Measurements from ENCODE around the gene TRIP10.
"Not testable (repeated sequence)": the region's sequence is repeated elsewhere in the genome, so short reads cannot be mapped to it uniquely, and the experiment has no call there.

Gene TRIP10

DNA sequence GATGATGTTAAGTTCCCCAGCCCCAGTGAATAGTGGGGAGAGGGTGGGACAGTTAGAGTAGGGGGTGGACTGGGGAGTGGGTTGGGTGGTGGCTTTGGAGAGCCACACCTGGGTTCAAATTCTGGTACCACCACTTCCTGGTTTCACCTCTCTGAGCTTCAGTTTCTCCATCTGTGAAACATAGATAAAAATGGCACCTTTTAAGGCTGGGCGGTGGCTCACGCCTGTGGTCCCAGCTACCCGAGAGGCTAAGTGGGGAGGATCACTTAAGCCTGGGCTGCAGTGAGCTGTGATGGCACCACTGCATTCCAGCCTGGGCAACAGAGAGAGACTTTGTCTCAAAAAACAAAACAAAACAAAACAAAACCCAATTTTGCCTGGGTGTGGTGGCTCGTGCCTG, 38.9 kb downstream of the TRIP10 start:
- no peak for DNase-seq (ENCODE audit: low read depth)
- no peak overlapping the region for H3K4me3 ChIP-seq (ENCODE audit: low read depth, low read length)

DNA sequence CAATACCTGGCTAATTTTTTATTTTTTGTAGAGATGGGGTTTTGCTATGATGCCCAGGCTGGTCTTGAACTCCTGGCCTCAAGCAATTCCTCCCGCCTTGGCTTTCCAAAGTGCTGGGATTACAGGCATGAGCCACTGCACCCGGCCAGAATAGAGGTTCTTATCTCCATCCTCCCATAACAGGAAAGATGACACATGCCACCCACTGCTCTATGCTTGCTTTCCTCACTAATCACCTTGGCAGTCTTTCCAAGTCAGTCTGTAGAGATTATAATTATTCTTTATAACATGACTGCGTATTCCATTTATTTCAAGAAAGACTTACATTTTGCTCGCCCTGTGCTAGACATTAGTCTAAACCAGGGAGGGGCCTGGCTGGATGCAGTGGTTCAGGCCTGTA, 39.7 kb downstream of the TRIP10 start:
- no peak for DNase-seq (ENCODE audit: low read depth)

DNA sequence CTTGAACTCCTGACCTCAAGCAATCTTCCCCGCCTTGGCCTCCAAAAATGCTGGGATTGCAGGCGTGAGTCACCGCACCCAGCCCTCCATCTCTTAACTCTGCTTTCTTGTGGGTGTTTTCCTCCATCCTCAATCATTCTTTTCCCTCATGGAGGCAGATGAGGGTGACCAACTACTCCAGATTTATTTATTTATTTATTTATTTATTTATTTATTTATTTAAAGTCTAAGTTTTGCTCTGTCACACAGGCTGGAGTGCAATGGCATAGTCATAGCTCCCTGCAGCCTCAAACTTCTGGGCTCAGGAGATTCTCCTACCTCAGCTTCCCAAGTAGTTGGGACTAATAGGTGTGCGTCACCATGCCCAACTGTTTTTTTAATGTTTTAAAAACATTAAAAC, 47.9 kb downstream of the TRIP10 start:
- no peak overlapping the region for H3K4me3 ChIP-seq (ENCODE audit: low read depth, low read length)
- DNase-seq (ENCODE audit: low read depth) = no peak

More for the DNA sequence above, 39.7 kb downstream of the TRIP10 start:
- H3K4me3 ChIP-seq (ENCODE audit: low read depth, low read length) = no peak overlapping the region

GRCh38 chr19:6788896-6789295, 49.4 kb downstream of the TRIP10 start:
- no peak for DNase-seq (ENCODE audit: low read depth)
- no peak overlapping the region for H3K4me3 ChIP-seq (ENCODE audit: low read depth, low read length)

DNA sequence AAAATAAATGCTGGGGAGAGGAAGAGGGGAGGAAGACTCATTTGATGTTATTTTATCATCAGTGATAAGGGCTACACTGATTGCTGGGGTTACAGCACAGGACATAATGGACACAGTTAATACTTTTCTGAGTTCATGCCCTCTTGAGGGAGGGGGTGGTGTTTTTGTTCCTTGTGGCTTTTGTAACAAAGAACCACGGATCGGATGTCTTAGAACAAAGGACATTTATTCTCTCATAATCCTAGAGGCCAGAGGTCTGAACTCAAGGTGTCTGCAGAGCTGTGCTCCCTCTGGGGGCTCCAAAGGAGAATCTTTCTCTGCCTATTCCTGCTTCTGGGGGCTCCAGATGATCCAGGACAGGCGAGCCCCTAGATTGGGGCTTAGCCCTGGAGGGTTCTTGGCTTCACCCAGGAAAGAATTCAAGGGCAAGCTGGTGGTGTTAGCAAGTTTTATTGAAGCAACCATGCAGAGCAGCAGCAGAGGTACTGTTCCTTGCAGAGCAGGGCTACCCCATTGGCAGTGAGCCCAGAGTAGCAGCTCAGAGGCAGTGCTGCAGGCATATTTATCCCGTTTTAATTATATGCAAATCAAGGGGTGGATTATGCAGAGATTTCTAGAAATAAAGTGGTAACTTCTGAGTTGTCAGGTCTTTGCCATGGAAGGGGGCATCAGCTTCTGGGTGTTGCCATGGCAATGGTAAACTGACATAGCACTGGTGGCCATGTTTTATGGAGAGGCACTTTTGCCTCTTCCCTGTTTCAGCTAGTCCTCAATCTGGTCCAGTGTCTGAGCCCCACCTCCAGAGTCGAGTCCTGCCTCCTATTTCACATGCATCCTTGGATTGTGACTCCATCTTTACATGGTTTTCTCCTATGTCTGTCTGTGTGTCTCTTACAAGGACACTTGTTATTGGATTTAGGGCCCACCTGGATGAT, 51.0 kb downstream of the TRIP10 start:
- no peak overlapping the region for H3K4me3 ChIP-seq (ENCODE audit: low read depth, low read length)
- DNase-seq (ENCODE audit: low read depth) = no peak

DNA sequence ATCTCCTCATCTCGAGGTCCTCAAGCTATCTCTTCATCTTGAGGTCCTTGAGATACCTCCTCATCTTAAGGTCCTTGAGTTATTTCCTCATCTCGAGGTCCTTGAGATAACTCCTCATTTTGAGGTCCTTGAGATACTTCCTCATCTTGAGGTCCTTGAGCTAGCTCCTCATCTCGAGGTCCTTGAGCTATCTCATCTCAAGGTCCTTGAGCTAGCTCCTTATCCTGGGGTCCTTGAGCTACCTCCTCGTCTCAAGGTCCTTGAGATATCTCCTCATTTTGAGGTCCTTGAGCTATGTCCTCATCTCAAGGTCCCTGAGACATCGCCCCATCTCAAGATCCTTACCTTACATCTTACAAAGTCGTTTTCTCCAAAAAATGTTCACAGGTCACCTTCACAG, 51.8 kb downstream of the TRIP10 start:
- H3K4me3 ChIP-seq (ENCODE audit: low read depth, low read length) = no peak overlapping the region
- DNase-seq (ENCODE audit: low read depth) = no peak

- no peak for DNase-seq (ENCODE audit: low read depth)
Observed at GRCh38 chr19:6793411-6793810, 53.9 kb downstream of the TRIP10 start.

GRCh38 chr19:6793973-6794372, 54.5 kb downstream of the TRIP10 start:
- H3K4me3 ChIP-seq (ENCODE audit: low read depth, low read length) = no peak overlapping the region
- no peak for DNase-seq (ENCODE audit: low read depth)

More at GRCh38 chr19:6793411-6793810, 53.9 kb downstream of the TRIP10 start:
- no peak overlapping the region for H3K4me3 ChIP-seq (ENCODE audit: low read depth, low read length)

DNA sequence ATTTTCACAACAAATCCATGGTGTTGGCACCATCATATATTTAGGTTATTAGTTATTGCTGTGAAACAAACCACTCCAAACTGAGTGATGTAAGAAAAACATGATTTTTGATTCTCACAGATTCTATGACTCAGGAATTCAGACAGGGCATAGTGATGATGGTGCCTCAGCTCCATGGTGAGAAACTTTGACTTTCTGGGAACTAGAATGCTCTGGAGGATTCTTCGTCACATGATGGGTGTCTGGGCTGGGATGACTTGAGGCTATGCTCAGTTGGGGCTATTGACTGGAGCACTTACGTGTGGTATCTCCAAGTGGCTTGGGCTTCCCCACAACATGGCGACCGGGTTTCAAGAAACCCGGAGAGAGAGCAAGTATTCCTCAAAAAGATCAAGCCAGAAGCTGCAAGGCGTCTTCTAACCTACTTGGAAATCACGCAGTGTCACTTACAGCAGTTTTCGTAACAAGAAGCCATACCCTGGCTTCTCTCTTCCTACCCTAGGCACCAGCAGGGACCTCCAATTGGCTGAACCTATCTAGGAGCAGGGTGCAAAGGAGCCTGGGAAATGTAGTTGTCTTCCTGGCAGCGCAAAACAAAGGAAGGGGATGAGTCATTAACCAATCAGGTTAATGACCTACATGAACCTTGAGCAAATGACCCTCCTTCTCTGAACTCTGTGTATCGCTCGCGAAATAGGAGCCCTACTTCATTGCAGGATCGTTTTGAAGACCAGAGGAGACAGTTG, 55.4 kb downstream of the TRIP10 start:
- no peak for DNase-seq (ENCODE audit: low read depth)
- H3K4me3 ChIP-seq (ENCODE audit: low read depth, low read length) = no peak overlapping the region

DNA sequence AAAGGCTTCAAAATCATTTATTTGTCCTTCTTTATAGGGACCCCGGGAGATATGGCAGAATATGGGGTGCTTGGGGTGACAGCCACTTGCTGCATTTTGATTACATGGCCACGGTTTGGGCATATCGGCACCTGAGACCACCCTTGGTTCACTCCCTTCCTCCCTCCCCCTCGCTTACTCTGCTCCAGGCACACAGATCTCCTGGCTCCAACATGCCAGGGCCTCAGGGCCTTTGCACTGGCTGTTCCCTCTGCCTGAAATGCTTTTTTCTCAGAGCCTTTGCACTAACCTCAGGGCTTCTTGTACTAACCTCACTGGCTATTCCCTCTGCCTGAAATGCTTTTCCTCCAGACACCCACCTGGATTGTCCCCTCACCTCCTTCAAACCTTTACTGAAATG, 56.8 kb downstream of the TRIP10 start:
- H3K4me3 ChIP-seq (ENCODE audit: low read depth, low read length) = no peak overlapping the region
- DNase-seq (ENCODE audit: low read depth) = no peak

DNA sequence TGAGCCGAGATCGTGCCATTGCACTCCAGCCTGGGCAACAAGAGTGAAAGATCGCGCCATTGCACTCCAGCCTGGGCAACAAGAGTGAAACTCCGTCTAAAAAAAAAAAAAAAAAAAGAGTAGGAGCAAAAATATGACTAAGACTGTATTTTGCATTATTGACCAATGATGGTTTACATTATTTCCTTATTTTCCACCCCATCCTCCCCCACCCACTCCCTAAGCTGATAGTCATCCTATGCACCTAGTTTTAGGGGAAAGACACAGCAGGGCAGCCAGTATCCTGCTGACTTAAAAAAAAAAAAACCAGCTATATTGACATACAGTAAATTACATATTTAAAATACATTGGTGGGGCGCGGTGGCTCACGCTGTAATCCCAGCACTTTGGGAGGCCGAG, 58.2 kb downstream of the TRIP10 start:
- H3K4me3 ChIP-seq (ENCODE audit: low read depth, low read length) = no peak overlapping the region
- no peak for DNase-seq (ENCODE audit: low read depth)

DNA sequence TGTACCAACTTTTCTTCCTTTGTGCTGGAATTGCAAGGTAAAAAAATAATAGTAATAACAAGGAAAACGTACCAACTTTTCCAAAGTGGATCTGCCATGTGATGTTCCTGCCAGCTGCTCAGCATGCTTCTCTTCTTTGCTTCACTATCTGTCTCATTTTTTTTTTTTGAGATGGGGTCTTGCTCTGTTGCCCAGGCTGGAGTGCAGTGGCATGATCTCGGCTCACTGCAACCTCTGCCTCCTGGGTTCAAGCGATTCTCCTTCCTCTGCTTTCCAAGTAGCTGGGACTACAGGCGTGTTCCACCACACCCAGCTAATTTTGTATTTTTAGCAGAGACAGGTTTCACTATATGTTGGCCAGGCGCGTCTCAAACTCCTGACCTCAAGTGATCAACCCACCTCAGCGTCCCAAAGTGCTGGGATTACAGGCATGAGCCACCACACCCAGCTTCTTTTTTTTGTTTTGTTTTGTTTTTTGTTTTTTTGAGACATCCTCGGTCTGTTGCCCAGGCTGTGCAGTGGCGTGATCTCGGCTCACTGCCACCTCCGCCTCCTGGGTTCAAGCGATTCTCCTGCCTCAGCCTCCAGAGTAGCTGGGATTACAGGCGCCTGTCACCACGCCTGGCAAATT, 60.8 kb downstream of the TRIP10 start:
- DNase-seq (ENCODE audit: low read depth); H3K4me3 ChIP-seq (ENCODE audit: low read depth, low read length): not testable (repeated sequence)

DNA sequence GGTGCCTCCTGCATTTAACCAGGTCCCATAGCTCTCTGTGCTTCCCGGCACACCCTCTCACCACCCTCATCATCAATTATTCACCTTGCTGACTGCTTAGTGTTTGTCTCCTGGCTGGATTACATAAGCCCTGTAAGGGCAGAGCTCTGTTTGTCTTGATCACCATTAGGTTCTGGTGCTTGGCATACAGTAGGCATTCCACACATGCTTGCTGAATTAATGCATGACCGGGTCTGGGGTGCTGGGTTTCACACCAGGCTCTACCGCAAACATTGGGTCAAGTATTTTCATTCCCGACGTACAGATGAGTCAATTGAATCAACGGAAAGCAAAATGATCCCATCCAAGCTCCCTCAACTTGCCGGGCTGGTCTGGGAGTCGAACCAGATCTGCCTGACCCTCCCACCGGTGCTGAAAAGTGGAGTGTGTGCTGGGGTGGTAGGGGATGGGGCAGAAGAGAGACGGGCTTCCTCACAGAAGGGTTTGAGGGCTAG, 61.6 kb downstream of the TRIP10 start:
- H3K4me3 ChIP-seq (ENCODE audit: low read depth, low read length) = no peak overlapping the region
- DNase-seq (ENCODE audit: low read depth) = peak; percentile 11

Measured in skeletal muscle cell (primary cell).